Duodenal mucosa (tissue), 2 donors: ENCODE measurements around the gene FADS1.

Source experiments
- H3K27ac ChIP-seq: one replicate; pipeline ENCODE4 v1.7.0; 2013; ENCODE audit warnings: low read depth, low read length
- H3K27me3 ChIP-seq, 2 donors: one replicate each; pipeline ENCODE4 v1.7.0; 2013; ENCODE audit warnings: low read length in 2 of 2, control low read depth in 1 of 2; ENCODE audit not compliant: insufficient read depth in 2 of 2, control insufficient read depth in 1 of 2
- H3K36me3 ChIP-seq, 2 donors: one replicate each; pipeline ENCODE4 v1.7.0; 2013; ENCODE audit warnings: low read length in 2 of 2, control low read depth in 1 of 2; ENCODE audit not compliant: insufficient read depth in 2 of 2, control insufficient read depth in 1 of 2
- H3K4me1 ChIP-seq, 2 donors: one replicate each; pipeline ENCODE4 v1.7.0; 2013; ENCODE audit warnings: low read length in 2 of 2, control low read depth in 1 of 2; ENCODE audit not compliant: insufficient read depth in 2 of 2, control insufficient read depth in 1 of 2
- H3K4me3 ChIP-seq, 2 donors: one replicate each; pipeline ENCODE4 v1.7.0; 2013; ENCODE audit warnings: low read length in 2 of 2, low read depth in 1 of 2
- H3K9ac ChIP-seq, 2 donors: one replicate each; pipeline ENCODE4 v1.7.0; 2013; ENCODE audit warnings: low read length in 2 of 2, low read depth in 1 of 2
- H3K9me3 ChIP-seq, 2 donors: one replicate each; pipeline ENCODE4 v1.7.0; 2013; ENCODE audit warnings: low read length in 2 of 2, control low read depth in 1 of 2; ENCODE audit not compliant: control insufficient read depth in 1 of 2

Gene FADS1

DNA sequence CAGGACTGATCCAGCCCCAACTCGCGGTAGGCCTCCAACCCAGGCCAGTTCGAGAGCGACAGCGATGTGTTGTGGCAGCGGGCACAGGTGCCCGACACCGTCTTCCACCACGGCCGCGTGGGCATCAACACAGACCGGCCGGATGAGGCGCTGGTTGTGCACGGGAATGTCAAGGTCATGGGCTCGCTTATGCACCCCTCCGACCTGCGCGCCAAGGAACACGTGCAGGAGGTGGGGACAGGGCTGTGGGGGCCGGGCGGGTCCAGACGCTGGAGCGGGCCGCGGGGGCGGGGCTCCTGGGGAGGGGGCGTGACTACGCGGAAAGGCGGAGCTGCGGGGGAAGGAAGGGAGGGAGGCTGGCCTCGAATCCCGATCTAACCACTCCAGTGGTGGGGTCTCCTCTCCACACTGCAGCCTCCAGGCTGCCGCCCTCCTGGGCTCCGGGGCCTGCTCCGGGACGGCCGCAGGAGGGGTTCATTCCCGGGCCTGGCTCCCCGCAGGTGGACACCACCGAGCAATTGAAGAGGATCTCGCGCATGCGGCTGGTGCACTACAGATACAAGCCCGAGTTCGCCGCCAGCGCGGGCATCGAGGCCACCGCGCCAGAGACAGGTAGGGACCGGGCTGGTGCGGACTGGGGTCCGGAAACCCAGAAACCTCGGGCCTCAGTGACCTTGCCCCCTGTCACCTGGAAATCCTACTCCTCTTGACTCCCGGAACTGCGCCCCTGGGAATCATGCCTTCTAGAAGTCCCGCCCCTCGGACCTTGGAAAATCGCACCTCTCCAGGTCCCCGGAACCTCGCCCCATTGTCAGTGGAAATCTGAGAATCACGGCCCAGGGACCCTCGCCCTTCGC is 39.3 kb downstream of the FADS1 start:
- H3K4me3 ChIP-seq, result peak overlapping the region in 1 of 2 donors; percentile 32

DNA sequence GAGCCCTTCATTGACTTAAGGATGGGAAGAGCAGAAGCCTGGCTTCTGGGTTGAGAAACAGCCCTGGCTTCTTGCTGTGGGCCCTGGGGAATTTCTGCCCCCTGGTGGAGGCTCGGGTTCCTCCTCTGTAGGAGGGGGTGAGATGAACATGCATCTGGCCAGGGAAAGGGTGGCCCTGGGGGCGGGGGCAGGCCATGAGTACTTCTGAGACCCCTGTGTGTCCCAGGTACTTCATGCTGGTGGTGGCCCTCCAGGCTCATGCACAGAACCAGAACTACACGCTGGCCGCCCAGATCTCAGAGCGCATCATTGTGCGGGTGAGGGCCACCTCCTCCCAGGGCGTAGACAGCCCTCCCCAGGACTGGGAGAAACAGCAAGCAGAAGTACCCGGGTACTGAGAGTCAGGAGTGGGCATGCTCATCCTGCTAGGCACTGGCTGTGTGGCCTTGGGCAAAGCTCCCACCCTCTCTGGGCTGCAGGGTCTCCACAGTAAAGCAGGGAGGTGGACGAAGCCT is 40.2 kb downstream of the FADS1 start:
- Histone ChIP-seq H3K9ac (no peak overlapping the region), H3K27me3 (no peaks in the 10 kb centered on the region), H3K9me3 (no peaks in the 10 kb centered on the region), H3K4me3 (no peak overlapping the region), H3K4me1 (peaks cover 5 to 14% of the 10 kb centered on the region in 2 donors), H3K36me3 (peaks cover 17 to 43% of the 10 kb centered on the region in 2 donors), H3K27ac (no peak overlapping the region)

More for the DNA sequence above, 39.3 kb downstream of the FADS1 start:
- Histone ChIP-seq H3K27ac (no peak overlapping the region), H3K27me3 (no peaks in the 10 kb centered on the region), H3K4me1 (peaks cover 3 to 9% of the 10 kb centered on the region in 2 donors), H3K9ac (no peak overlapping the region), H3K9me3 (no peaks in the 10 kb centered on the region), H3K36me3 (peaks cover 17 to 49% of the 10 kb centered on the region in 2 donors)

DNA sequence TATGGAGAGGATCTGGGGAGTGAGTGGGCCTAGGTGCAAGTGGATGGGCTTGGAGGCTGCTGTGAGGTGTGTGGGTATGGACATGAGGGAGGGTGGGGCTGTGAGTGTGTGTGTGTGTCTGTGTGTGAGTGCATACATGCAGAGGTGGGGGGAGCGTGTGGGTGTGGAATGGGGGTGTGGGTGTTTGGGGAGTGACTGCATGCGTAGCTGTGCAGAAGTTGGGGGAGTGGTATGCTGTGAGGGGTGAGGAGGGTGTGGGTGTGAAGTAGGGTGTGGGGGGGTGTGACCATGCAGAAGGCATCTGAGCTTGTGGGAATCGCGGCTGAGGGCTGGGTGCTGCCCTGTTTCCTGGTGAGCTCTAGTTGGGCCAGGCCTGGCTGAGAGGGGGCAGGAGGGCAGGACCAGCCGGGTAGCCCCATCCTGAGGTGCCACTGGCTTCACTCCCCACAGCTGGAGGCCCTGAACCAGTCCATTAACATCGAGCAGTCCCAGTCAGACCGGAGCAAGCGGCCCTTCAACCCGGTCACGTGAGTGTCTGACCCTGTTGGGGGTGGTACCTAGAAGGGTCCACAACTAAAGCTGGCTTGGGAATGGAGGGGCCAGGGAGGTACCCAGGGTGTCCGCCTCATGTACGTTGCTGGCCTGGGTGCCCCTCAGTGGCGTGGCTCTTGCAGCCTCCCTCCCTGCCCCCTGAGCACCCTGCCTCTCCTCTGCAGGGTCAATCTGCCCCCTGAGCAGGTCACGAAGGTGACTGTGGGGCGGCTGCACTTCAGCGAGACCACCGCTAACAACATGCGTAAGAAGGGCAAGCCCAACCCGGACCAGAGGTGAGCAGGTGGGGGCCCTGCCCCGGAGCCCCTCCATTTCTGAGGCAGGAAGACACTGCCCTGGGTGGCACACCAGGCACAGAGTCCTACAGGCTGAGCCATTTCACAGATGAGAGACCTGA is 40.9 kb downstream of the FADS1 start:
- H3K4me1 ChIP-seq, result peaks cover 5 to 14% of the 10 kb centered on the region in 2 donors
- no peaks in the 10 kb centered on the region for H3K9me3 ChIP-seq
- peaks cover 17 to 40% of the 10 kb centered on the region in 2 donors for H3K36me3 ChIP-seq
- no peaks in the 10 kb centered on the region for H3K27me3 ChIP-seq
- H3K4me3 ChIP-seq, result no peak overlapping the region
- no peak overlapping the region for H3K9ac ChIP-seq
- H3K27ac ChIP-seq, result no peak overlapping the region

DNA sequence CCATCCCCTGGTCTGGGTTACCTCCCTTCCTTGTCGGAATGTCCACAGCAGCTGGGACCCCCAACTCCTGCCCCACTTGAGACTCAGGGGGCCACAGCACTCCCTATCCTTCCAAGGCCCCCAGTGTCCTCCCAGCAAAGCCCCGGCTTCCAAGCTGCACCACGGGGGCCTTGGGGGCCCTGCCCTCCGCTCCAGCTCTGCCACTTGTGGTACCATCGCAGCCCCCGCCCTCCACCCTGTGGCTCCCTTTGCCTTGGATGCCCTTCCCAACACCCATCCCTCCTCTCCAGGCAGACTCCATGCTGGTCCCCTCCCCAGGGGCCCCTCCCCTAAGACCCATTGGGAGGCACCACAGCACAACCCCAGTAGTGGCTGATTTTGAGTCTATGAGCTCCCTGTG is 41.7 kb downstream of the FADS1 start:
- Histone ChIP-seq H3K9me3 (no peaks in the 10 kb centered on the region), H3K27me3 (no peaks in the 10 kb centered on the region), H3K27ac (no peak overlapping the region), H3K9ac (no peak overlapping the region), H3K36me3 (peaks cover 17 to 33% of the 10 kb centered on the region in 2 donors), H3K4me3 (no peak overlapping the region), H3K4me1 (peaks cover 5 to 14% of the 10 kb centered on the region in 2 donors)

DNA sequence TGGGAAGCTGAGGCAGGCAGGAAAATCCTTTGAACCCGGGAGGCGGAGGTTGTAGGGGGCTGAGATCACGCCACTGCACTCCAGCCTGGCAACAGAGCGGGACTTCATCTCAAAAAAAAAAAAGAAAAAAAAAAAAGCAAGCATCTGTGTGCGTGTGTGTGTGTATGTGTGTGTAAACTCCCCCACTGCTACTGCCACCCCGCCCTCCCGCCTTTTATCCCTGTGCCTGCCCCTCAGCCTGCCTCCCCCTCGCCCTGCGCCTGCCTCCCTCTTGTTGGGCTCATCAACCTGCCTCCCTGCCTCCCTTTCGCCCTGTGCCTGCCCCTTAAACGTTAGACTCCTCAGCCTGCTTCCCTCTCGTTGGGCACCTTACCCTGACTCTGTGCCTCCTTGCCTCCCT is 42.4 kb downstream of the FADS1 start:
- Histone ChIP-seq H3K36me3 (peaks cover 17 to 27% of the 10 kb centered on the region in 2 donors), H3K9me3 (no peaks in the 10 kb centered on the region), H3K9ac (no peak overlapping the region), H3K27me3 (no peaks in the 10 kb centered on the region), H3K4me3 (no peak overlapping the region), H3K4me1 (peaks cover 5 to 14% of the 10 kb centered on the region in 2 donors), H3K27ac (no peak overlapping the region)

DNA sequence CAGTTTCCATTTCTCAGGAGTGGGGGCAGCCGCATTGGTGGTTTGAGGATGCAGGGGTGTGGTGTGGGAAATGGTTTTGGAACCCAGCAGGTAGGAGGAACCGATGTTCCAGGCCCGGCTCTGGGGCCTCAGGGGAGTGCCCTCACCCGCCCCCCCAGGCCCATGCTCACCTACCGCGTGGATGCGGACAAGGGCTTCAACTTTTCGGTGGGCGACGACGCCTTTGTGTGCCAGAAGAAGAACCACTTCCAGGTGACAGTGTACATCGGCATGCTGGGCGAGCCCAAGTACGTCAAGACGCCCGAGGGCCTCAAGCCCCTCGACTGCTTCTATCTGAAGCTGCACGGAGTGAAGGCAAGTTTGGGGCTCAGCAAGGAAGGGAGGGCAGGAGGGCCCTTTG is 43.0 kb downstream of the FADS1 start:
- Histone ChIP-seq H3K9me3 (no peaks in the 10 kb centered on the region), H3K36me3 (peaks cover 17 to 22% of the 10 kb centered on the region in 2 donors), H3K4me1 (peaks cover 5 to 17% of the 10 kb centered on the region in 2 donors), H3K27me3 (no peaks in the 10 kb centered on the region), H3K9ac (no peak overlapping the region), H3K27ac (no peak overlapping the region), H3K4me3 (no peak overlapping the region)

DNA sequence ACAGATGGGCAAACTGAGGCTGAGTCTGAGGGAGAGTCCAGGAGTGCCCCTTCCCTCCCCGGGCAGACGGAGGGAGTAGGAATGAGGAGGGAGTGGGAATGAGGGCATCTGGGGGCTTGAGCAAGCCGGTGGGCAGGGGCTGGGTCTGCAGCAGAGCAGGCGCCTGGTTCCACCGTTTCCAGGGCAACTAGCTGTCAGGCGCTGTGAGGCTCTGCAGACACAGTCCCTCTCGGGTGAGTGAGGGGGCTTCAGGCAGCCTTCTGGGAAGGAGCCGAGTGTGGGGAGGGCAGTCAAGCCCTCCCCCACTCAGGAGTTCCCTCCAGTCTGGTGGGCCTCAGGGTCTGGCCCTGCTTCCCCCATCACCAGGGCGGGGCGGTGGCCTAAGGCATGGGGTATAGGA is 43.4 kb downstream of the FADS1 start:
- no peak overlapping the region for H3K27ac ChIP-seq
- no peaks in the 10 kb centered on the region for H3K27me3 ChIP-seq
- no peak overlapping the region for H3K9ac ChIP-seq
- H3K4me3 ChIP-seq, result no peak overlapping the region
- peaks cover 9 to 19% of the 10 kb centered on the region in 2 donors for H3K4me1 ChIP-seq
- H3K9me3 ChIP-seq, result no peaks in the 10 kb centered on the region
- peaks cover 13 to 18% of the 10 kb centered on the region in 2 donors for H3K36me3 ChIP-seq

DNA sequence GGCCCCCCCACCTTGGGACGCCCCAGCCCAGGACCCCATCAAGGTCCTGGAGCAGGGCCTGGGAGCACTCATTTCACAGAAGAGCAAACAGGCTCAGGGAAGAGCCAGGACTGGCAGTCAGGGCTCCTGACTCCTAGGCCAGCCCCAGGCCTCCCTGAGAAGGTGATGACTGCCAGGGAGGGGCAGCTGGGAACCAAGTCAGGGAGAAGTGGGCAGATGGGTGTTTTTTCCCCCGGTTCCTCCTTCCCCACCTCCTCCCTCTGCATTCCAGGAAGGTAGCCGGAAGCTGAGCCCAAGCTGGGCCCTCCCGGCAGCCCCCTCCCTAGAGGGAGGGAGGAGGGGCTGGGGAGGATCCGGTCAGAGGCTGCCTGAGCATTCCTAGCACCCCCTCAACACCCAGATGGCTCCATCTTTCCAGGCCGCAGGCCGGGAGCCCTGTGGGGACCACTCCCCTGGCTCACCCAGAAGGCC is 44.8 kb downstream of the FADS1 start:
- H3K36me3 ChIP-seq, result peaks cover 3 to 8% of the 10 kb centered on the region in 2 donors
- no peak overlapping the region for H3K4me3 ChIP-seq
- H3K9me3 ChIP-seq, result no peaks in the 10 kb centered on the region
- H3K4me1 ChIP-seq, result peaks cover 12 to 25% of the 10 kb centered on the region in 2 donors
- no peak overlapping the region for H3K9ac ChIP-seq
- H3K27me3 ChIP-seq, result no peaks in the 10 kb centered on the region
- no peak overlapping the region for H3K27ac ChIP-seq

DNA sequence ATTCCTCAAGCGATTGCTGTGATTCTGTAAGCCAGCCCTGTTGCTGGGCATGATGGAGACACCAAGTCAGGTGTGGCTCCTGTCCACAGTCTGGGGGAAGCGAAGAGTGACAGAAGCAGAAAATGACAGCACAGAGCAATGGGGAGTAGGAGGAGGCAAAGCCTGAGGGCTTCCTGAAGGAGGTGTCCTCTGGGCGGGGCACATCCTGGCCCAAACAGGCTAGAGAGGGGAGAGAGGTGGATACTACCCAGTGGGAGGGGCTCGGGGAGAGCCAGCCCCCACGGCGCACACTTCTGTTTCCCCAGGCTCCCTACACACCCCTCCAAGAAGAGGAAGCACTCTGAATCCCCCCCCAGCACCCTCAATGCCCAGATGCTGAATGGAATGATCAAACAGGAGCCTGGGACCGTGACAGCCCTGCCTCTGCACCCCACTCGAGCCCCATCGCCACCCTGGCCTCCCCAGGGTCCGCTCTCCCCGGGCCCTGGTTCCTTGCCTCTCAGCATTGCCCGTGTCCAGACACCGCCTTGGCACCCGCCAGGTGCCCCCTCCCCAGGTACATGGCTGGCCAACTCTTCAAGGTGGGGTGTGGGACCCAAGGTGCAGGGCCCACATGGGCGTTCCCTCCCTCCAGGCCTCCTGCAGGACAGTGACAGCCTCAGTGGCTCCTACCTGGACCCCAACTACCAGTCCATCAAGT is 45.5 kb downstream of the FADS1 start:
- no peaks in the 10 kb centered on the region for H3K9me3 ChIP-seq
- peaks cover 12 to 28% of the 10 kb centered on the region in 2 donors for H3K4me1 ChIP-seq
- no peak overlapping the region for H3K4me3 ChIP-seq
- no peak overlapping the region for H3K27ac ChIP-seq
- H3K27me3 ChIP-seq, result no peaks in the 10 kb centered on the region
- no peak overlapping the region for H3K9ac ChIP-seq
- peaks cover 0 to 12% of the 10 kb centered on the region in 2 donors for H3K36me3 ChIP-seq
